ENCODE results near the gene KCNK6.
"Not testable (repeated sequence)": the region's sequence is repeated elsewhere in the genome, so short reads cannot be mapped to it uniquely, and the experiment has no call there.

Gene KCNK6

DNA sequence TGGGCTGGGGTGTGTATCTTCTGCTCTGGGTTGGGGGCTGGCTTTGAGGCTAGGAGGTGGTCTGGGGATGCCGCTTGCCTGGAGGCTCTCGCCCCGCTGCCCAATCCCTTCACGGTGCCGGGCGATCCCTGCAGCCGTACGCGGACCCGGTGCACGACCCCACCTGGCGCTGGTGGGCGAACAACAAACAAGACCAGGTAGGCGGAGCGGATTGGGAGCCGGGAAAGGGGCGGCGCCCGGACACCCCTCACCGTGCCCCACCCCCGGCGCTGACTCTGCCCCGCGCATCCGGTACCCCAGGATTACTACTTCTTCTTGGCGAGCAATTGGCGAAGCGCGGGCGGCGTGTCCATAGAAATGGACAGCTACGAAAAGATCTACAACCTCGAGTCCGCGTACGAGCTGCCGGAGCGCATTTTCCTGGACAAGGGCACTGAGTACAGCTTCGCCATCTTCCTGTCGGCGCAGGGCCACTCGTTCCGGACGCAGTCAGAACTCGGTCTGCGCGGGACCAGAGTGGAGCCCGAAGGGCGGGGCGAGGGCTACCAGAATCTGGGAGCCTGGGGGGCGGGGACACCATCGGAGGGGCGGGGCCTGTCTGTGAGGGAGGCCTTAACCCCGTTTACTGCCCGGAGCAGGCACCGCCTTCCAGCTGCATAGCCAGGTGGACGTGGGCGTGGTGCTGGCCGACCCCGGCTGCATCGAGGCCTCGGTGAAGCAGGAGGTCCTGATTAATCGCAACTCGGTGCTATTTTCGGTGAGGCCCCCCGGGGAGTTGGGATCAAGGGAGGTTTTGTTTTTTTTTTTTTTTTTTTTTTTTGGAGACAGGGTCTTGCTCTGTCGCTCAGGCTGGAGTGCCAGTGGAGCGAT, 42.7 kb downstream of the KCNK6 start:
- peak; percentile 91 for DNase-seq

DNA sequence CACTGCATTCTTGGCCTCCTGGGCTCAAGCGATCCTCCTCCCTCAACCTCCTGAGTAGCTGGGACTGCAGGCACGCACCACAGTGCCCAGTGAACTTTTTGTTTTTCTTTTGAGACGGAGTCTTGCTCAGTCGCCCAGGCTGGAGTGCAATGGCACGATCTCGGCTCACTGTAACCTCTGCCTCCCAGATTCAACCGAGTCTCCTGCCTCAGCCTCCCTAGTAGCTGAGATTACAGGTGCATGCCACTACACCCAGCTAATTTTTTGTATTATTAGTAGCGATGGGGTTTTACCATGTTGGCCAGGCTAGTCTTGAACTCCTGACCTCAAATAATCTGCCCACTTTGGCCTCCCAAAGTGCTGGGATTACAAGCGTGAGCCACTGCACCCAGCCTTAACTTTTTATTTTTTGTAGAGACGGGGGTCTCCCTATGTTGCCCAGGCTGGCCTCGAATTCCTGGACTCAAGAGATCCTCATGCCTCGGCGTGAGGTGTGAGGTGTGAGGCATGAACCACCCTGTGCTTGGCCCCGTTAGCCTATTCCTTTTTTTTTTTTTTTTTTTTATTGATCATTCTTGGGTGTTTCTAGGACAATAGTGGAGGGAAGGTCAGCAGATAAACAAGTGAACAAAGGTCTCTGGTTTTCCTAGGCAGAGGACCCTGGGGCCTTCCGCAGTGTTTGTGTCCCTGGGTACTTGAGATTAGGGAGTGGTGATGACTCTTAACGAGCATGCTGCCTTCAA, 43.5 kb downstream of the KCNK6 start:
- not testable (repeated sequence) for DNase-seq

DNA sequence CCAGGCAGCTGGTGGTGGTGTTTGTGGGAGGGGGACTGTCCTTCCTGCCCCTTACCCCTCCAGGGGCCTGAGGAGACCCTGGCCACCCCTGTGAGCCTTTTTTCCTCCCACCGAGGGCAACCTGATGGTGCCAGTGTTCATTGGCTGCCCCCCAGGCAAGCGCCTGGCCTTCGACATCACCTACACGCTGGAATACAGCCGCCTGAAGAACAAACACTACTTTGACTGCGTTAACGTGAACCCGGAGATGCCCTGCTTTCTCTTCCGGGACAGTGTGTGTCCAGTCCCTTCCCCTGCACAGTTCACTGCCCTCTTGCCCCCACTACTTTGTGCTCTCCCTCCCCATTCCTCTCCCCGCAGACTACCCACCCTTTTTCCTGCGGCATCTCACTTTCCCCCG, 47.4 kb downstream of the KCNK6 start:
- DNase-seq = no peak

DNA sequence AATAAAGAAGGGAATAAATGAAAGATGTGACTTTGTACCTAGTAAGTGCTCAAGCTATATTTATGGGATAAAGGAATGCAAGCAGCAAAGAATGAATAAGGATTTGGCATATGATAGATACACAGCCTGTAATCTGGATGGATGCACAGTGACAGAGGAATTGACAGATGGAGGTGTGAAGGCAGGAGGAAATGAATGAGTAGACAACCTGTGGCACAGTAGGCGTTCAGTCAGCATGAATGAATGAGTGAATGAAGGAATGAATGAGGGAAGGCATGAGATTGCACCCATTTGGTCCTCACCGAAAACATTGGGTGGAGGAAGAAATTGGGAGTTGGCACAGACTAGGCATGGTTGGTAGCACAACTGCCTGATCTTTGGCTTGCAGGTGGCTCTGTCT, 49.9 kb downstream of the KCNK6 start:
- no peak for DNase-seq

DNA sequence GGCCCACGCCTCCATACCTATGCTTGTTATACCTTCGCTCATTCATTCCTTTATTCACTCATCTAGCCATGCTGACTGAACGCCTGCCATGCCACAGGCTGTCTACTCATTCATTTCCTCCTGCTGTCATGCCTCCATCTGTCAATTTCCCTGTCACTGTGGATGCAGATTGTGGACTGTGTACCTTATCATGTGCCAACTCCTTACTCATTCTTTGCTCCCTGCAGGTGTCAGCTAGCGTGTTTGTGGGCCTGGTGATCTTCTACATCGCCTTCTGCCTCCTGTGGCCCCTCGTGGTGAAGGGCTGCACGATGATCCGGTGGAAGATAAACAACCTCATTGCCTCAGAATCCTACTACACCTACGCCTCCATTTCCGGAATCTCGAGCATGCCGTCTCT, 50.7 kb downstream of the KCNK6 start:
- DNase-seq = no peak

DNA sequence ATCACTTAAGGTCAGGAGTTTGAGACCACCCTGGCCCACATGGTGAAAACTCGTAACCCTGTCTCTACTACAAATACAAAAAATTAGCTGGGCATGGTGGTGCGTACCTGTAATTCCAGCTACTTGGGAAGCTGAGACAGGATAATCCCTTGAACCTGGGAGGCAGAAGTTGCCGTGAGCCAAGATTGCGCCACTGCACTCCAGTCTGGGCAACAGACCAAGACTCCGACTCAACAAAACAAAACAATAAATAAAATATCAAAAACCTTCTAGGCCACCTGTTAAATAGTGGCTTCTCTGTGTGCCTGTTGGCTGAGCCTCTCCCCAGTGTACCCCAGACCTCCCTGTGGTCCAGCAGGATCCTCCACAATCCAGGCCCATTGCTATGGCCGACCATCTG, 51.4 kb downstream of the KCNK6 start:
- DNase-seq = no peak

DNA sequence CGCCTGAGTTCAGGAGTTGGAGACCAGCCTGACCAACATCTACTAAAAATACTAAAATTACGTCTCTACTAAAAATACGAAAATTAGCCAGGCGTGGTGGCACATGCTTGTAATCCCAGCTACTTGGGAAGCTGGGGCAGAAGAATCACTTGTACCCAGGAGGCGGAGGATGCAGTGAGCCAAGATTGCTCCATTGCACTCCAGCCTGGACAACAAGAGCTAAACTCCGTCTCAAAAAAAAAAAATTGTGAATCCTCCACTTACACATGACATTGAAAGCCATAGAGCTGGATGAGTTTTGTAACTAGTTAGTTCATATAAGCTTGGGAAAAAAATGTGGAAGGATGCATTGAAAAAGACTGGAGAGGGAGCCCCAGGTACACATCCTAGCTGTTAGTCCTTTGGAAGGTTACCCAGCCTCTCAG, 54.3 kb downstream of the KCNK6 start:
- no peak for DNase-seq

DNA sequence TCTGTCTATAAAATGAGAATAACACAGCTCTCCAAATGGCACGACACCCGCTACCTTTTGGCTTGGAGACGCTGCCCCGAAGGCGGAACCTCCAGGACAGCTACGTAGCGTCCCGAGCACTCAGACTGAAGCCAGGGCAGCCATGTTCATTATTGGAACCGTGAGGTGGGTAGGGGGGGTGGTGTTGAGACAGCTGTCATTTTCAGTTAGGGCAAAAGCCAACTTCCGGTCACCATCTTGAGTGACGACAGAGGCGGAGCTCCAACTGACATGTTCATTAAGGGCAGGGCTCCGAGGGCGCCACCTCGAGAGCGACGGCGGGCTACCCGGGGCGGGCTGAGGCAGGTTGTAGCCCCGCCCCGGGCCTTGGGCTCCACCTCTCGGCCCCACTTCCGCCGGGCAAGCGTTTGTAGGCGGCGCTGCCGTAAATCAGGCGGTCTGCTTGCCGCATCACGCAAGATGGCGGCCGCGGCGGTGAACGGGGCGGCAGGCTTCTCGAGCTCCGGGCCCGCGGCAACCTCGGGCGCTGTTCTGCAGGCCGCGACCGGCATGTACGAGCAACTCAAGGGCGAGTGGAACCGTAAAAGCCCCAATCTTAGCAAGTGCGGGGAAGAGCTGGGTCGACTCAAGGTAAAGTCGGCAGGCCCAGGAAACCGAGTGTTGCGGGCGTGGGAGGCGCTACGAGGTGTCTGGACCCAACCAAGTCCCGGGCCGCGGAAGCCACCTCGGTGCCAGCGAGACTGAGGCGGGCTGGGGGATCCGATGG, 54.9 kb downstream of the KCNK6 start, which contains the start of gene PSMD8:
TSS of gene PSMD8 (plus strand) at position 240 of the 766 bp plus-strand sequence. CDS start at position 271, 31 bp downstream.
- peak; percentile 99 for DNase-seq

DNA sequence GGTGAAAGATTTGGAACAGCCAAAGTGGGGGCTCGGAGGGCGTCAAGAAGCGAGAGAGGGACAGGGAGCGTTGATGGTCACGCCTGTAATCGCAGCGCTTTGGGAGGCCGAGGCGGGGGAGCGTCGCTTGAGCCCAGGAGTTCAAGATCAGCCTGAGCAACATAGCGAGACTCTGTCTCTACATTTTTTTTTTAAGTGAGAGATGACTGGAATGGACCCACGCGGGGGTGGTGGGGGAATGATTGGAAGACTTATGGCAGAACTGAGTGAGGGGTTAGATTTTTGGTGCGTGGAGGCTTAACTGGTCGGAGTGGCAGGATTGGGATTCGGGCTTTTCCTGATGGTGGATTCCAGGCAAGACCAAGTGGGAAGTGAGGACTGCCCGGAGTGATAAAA, 55.5 kb downstream of the KCNK6 start:
- no peak for DNase-seq

DNA sequence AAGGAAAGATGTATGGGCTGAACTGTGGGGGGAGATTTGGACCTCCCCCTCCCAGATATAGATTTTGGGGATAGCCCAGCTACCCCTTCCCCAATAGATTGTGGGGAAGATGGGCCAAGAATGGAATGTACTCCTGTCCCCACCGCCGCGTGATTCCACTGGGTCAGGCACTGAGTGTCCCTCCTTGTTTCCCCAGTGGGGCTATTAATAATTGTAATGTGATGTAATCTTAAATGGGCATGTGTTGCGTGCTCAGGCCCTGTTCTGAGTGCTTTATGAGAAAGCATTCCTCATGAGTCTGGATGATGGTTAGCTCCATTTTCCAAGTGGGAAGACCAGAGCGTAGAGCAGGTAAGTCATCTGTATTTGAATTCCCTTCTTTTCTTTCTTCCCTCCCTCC, 56.1 kb downstream of the KCNK6 start:
- no peak for DNase-seq

DNA sequence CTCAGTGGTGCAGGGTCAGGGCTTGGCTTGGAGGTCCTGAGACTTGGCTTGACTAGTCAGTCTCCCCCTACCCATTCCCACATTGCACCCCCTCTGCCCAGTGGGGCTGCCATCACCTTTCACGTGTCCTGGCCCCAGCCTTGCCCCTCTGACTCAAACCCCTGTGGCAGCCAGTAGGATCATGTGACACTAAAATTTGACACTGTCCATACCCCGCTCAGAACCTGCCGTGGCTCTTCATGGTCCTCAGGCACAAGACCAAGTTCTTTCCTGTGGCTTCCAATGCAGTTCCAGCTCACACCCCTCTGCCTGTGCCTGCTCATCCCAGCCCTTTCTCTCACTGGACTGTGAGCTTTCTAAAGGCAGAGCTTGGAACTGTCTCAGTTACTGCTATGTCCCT, 56.9 kb downstream of the KCNK6 start:
- no peak for DNase-seq

DNA sequence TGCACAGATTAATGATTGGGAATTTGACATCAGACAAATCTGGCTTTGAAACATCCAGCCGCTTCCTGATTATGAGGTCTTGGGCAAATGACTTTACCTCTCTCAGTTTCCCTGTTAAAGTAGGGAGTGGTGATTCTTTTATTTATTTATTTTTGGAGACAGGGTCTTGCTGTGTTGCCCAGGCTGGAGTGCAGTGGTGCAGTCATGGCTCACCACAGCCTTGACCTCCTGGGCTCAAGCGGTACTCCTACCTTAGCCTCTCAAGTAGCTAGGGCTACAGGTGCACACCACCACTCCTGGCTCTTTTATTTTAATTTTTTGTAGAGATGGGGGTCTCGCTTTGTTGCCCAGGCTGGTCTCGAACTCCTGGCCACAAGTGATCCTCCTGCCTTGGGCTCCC, 57.4 kb downstream of the KCNK6 start:
- DNase-seq = no peak

DNA sequence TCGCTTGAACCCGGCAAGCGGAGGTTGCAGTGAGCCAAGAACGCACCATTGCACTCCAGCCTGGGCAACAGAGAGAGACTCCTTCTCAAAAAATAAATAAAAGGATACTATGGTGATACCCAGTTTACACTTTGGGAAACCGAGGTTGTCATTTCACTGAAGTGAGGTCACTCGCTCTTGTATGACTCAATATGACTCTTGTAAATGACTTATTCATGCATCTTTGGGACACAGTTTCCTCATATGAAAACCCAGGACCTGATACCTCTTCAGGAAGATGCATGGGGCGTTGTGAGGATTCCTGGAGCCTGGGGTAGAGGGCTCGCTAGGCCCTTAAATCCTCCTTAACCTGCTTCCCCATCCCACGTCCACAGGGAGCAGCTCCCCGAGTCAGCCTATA, 59.2 kb downstream of the KCNK6 start:
- DNase-seq = no peak

DNA sequence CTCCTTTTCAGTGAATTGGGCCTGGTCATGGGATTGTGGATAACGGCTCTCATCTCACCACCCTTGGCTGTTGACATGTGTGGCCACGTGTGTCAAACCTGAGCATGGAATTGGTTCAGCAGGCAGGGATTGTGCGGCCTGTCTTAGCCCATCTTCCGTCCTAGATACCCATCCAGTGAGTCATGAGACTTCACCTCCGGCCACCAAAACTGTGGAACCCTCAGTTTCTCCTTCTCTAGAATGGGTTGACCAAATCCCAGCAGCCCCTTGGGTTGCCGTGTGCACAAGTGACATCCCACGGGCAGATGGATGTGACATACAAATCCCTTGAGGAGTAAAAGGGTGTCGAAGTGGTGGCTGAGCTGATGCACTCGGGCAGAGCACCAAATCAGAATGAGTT, 61.5 kb downstream of the KCNK6 start:
- DNase-seq = no peak

Measured in NCI-H1930 (cell line).